ENCODE measurements around the gene GHDC. TPM values are rescaled to one million over a fixed set of nuclear protein-coding genes. Genes with fewer than 3 reads are reported as not detected.

GHDC gene
- total and polyA plus RNA-seq, 2 of the 13 experiments (the other 11 are each of a cell fraction or from before 2014, with no cell fraction given) = 15.4 to 22.5 TPM

- TF ChIP-seq, protein P1, sequence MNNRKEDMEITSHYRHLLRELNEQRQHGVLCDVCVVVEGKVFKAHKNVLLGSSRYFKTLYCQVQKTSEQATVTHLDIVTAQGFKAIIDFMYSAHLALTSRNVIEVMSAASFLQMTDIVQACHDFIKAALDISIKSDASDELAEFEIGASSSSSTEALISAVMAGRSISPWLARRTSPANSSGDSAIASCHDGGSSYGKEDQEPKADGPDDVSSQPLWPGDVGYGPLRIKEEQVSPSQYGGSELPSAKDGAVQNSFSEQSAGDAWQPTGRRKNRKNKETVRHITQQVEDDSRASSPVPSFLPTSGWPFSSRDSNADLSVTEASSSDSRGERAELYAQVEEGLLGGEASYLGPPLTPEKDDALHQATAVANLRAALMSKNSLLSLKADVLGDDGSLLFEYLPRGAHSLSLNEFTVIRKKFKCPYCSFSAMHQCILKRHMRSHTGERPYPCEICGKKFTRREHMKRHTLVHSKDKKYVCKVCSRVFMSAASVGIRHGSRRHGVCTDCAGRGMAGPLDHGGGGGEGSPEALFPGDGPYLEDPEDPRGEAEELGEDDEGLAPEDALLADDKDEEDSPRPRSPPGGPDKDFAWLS (CRISPR knock-in tag; IDR thresholded peaks at IDR 0.05; ENCODE audit: borderline replicate concordance) = no peak
- TF ChIP-seq HINFP (CRISPR knock-in tag; IDR thresholded peaks at IDR 0.05; ENCODE audit: low read depth) (peak; percentile 67; the same call in 1 of the 2 replicates), ZNF740 (CRISPR knock-in tag; IDR thresholded peaks at IDR 0.05) (peak; percentile 87), ZNF776 (CRISPR knock-in tag; IDR thresholded peaks at IDR 0.05) (no peak), PAWR (CRISPR knock-in tag; IDR thresholded peaks at IDR 0.05; ENCODE audit: borderline replicate concordance) (no peak), ZFYVE20 (CRISPR knock-in tag; IDR thresholded peaks at IDR 0.05; ENCODE audit: borderline replicate concordance, low read depth) (peak; percentile 90; the same call in 1 of the 2 replicates), ZNF737 (CRISPR knock-in tag; IDR thresholded peaks at IDR 0.05; ENCODE audit: borderline replicate concordance) (no peak), ZNF431 (CRISPR knock-in tag; IDR thresholded peaks at IDR 0.05; ENCODE audit: borderline replicate concordance, low read depth) (no peak), GLMP (CRISPR knock-in tag; IDR thresholded peaks at IDR 0.05; ENCODE audit: borderline replicate concordance) (no peak), ATRX (CRISPR knock-in tag; IDR thresholded peaks at IDR 0.05; ENCODE audit: borderline replicate concordance) (no peak), ATF7 (IDR thresholded peaks at IDR 0.05) (no peak), ATF7 (CRISPR knock-in tag; IDR thresholded peaks at IDR 0.05) (no peak), ZNF660 (CRISPR knock-in tag; IDR thresholded peaks at IDR 0.05; ENCODE audit: borderline replicate concordance, low read depth) (no peak; the same call in 1 of the 2 replicates), ZNF44 (CRISPR knock-in tag; IDR thresholded peaks at IDR 0.05) (peak; percentile 62; the same call in 1 of the 2 replicates)
- TF ChIP-seq, protein P2, sequence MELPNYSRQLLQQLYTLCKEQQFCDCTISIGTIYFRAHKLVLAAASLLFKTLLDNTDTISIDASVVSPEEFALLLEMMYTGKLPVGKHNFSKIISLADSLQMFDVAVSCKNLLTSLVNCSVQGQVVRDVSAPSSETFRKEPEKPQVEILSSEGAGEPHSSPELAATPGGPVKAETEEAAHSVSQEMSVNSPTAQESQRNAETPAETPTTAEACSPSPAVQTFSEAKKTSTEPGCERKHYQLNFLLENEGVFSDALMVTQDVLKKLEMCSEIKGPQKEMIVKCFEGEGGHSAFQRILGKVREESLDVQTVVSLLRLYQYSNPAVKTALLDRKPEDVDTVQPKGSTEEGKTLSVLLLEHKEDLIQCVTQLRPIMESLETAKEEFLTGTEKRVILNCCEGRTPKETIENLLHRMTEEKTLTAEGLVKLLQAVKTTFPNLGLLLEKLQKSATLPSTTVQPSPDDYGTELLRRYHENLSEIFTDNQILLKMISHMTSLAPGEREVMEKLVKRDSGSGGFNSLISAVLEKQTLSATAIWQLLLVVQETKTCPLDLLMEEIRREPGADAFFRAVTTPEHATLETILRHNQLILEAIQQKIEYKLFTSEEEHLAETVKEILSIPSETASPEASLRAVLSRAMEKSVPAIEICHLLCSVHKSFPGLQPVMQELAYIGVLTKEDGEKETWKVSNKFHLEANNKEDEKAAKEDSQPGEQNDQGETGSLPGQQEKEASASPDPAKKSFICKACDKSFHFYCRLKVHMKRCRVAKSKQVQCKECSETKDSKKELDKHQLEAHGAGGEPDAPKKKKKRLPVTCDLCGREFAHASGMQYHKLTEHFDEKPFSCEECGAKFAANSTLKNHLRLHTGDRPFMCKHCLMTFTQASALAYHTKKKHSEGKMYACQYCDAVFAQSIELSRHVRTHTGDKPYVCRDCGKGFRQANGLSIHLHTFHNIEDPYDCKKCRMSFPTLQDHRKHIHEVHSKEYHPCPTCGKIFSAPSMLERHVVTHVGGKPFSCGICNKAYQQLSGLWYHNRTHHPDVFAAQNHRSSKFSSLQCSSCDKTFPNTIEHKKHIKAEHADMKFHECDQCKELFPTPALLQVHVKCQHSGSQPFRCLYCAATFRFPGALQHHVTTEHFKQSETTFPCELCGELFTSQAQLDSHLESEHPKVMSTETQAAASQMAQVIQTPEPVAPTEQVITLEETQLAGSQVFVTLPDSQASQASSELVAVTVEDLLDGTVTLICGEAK (IDR thresholded peaks at IDR 0.05) = no peak
- TF ChIP-seq, protein P2 (CRISPR knock-in tag; IDR thresholded peaks at IDR 0.05) = peak; percentile 73
Observed at GRCh38 chr17:42179911-42180410, 14.3 kb downstream of the GHDC start (continued).
